HepG2 (cell line): ENCODE results near the gene FAM240A.

ENCODE experiments used
- CTCF ChIP-seq: sonication (generic); formaldehyde crosslinking; IDR thresholded peaks from 2 replicates; pipeline ENCODE4 v1.5.0; 2020; ENCODE audit warnings: mild to moderate bottlenecking, missing genetic modification reagents, moderate library complexity
- GABPA ChIP-seq, 2 experiments: IDR thresholded peaks; 2 replicates each; pipeline ENCODE4 v1.6.1; 2011 to 2016; ENCODE audit warnings: low read depth in 2 of 2, low read length in 1 of 2, missing biosample characterization in 1 of 2, missing genetic modification characterization in 1 of 2
- HNF4G ChIP-seq, 2 experiments: sonication (generic) in 1 of 2; formaldehyde crosslinking in 1 of 2; IDR thresholded peaks; 2 replicates each; pipeline versions ENCODE4 v1.4.0 to v1.6.1; 2011 to 2020; ENCODE audit warnings: borderline replicate concordance in 2 of 2, low read depth in 2 of 2, mild to moderate bottlenecking in 2 of 2, low read length in 1 of 2, missing genetic modification reagents in 1 of 2, moderate library complexity in 1 of 2
- POLR2AphosphoS5 ChIP-seq: IDR thresholded peaks from 2 replicates; pipeline ENCODE4 v1.6.1; 2012; ENCODE audit warnings: low read depth, low read length
- RBM39 ChIP-seq: fragments of 200-400 bp; formaldehyde crosslinking; IDR thresholded peaks from one replicate; pipeline ENCODE4 v1.6.1; 2018; ENCODE audit warnings: antibody characterized with exemption, mild to moderate bottlenecking, low read depth, low read length; ENCODE audit not compliant: poor library complexity, severe bottlenecking
- RFX5 ChIP-seq: IDR thresholded peaks from 2 replicates; pipeline ENCODE4 v1.6.1; 2011; ENCODE audit warnings: low read depth, low read length, improper control_type of control experiment
- WIZ ChIP-seq: sonication (generic); formaldehyde crosslinking; IDR thresholded peaks from 2 replicates; pipeline ENCODE4 v1.5.1; 2020; ENCODE audit warnings: mild to moderate bottlenecking, missing genetic modification reagents
- ZNF138 ChIP-seq: sonication (generic); formaldehyde crosslinking; IDR thresholded peaks from 2 replicates; pipeline ENCODE4 v1.5.0; 2020; ENCODE audit warnings: mild to moderate bottlenecking, low read depth, missing genetic modification reagents
- ZNF33B ChIP-seq: sonication (generic); formaldehyde crosslinking; IDR thresholded peaks from 2 replicates; pipeline ENCODE4 v1.5.1; 2020; ENCODE audit warnings: mild to moderate bottlenecking, missing genetic modification reagents
- ZNF510 ChIP-seq: sonication (generic); formaldehyde crosslinking; IDR thresholded peaks from 2 replicates; pipeline ENCODE4 v1.4.0; 2020; ENCODE audit warnings: low read depth, mild to moderate bottlenecking, missing genetic modification reagents
- ZNF672 ChIP-seq: sonication (generic); formaldehyde crosslinking; IDR thresholded peaks from 2 replicates; pipeline ENCODE4 v1.8.1; 2022; ENCODE audit warnings: missing genetic modification reagents
- ZNF724P ChIP-seq: sonication (generic); formaldehyde crosslinking; IDR thresholded peaks from 2 replicates; pipeline ENCODE4 v1.8.0; 2022; ENCODE audit warnings: missing genetic modification reagents, borderline replicate concordance

- TF ChIP-seq WIZ (CRISPR knock-in tag) (no peak), HNF4G (IDR thresholded peaks at IDR 0.05; ENCODE audit: borderline replicate concordance, low read depth, low read length) (no peak), HNF4G (CRISPR knock-in tag; IDR thresholded peaks at IDR 0.05; ENCODE audit: borderline replicate concordance, low read depth) (no peak), GABPA (IDR thresholded peaks at IDR 0.05; ENCODE audit: low read depth, low read length) (no peak), GABPA (CRISPR knock-in tag; IDR thresholded peaks at IDR 0.05; ENCODE audit: low read depth) (no peak), CTCF (no peak), ZNF33B (CRISPR knock-in tag) (no peak), POLR2AphosphoS5 (no peak), ZNF724P (CRISPR knock-in tag) (no peak), ZNF672 (no peak), ZNF138 (CRISPR knock-in tag) (no peak), RBM39 (no peak), ZNF510 (no peak), RFX5 (no peak)
Measured at GRCh38 chr3:46571684-46572083, 40.6 kb upstream of the FAM240A start.
